Epidermal melanocyte (primary cell): ENCODE results near the gene KRT15.

Source experiments
- DNase-seq: peaks from one replicate; pipeline ENCODE4 v3.0.0; 2011; ENCODE audit warnings: low spot score; ENCODE audit not compliant: insufficient read length

KRT15 gene

GRCh38 chr17:41505809-41506767, 12.6 kb downstream of the KRT15 start:
- no peak for DNase-seq

DNA sequence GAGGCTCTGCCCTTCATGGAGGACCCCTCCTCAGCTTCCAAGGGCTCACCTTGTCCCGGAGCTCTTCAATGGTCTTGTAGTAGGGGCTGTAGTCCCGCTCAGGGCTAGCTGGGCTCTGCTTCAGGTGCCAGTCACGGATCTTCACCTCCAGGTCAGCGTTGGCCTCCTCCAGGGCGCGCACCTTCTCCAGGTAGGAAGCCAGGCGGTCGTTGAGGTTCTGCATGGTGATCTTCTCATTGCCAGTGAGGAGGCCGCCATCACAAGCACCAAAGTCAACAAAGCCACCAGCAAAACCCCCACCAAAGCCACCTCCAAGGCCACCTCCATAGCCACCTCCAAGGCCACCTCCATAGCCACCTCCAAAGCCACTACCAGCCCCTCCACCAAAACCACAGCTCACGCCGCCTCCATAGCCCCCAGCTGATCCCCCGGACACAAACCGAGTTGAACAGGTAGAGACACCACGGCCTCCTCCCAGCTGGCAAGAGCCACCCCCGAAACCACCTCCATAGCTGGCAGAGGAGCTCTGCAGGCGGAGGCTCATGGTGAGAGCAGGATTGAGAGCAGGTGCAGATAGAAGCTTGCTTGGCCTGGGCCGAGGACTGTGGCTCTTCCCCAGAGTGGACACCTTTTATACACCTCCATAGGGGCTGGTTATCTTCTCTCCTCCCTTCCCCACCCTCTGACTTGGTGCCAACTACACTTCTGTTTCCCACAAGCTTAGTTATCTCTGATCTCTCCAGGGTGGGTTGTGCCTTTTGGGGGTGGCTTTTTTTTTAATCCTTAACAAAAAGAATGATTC, 13.5 kb downstream of the KRT15 start, which contains the start of gene KRT13:
Gene KRT13 (minus strand): TSS at position 606 of the 802 bp plus-strand sequence. CDS start 62 bp downstream, at position 544.
- DNase-seq, result no peak

GRCh38 chr17:41504246-41504977, 14.3 kb downstream of the KRT15 start:
- no peak for DNase-seq

DNA sequence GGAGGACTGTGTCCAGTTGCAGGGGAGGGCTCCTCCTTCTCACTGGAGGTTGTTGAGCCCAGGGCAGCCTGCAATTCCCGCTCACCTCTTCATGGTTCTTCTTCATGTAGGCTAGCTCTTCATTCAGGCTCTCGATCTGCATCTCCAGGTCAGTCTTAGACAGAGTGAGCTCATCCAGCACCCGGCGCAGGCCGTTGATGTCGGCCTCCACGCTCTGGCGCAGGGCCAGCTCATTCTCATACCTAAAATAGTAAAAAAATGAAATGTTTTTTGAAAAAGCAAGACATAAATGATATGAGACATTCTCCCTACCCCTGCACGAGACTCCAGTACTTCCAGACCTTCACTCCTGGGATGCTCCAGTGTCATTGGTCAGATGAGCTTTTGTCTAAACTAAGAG, 15.5 kb downstream of the KRT15 start:
- no peak for DNase-seq

DNA sequence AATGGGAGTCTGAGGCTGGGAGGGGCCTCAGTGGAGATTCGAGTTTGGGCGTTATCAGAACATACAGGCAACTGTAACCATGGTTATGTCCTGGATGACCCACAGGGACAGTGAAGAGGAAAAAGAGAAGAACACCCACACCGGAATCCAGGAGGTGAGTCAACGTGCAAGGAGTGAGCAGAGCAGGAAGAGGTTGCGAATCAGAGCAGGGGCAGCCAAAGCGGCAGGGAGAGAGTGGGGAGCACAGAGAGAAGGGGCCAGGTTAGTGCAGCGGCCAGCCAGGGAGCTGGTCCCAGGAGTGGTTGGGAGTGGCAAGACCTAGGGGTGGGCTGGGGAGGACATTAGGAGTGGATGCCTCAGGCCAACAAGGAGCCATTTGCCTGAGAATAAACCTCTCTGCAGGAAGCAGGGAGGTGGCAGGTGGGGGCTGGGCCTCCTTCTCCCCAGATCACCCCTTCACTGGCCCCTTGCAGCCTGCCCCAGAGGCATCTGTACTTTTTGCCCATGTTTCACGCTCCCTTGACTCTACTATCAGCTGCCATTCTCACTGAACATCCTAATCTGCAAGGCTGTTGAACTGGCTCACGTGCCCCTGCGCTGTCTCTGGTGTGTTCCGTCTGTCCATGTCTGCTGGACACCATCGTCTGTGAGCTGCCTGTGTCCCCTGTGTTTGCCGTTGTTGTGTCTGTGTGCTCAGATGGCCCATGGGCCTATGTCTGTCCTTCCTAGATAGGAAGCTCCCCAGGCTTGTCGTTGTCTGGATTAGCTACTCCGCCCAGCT, 18.4 kb downstream of the KRT15 start:
- no peak for DNase-seq

DNA sequence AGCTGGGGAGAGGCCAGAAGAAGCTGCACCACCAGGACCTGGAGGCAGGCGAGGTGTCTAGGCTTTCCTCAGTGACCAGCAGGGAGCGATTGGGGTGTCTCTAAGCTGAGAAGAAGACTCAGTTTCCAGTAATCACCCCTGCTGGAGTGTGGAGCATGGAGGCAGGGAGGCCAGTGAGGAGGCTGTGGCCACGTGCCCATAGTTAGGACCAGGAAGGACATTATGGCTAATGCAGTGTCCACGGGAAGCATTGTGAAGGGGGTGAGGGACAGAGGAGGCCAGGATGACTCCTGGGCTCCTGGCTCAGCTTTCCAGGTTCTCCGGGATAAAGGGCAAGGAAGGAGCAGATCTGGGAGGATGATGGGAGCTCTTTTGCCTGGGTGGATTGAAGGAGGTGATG, 19.0 kb downstream of the KRT15 start:
- no peak for DNase-seq

- no peak for DNase-seq
Measured at GRCh38 chr17:41498276-41498675, 20.4 kb downstream of the KRT15 start.

GRCh38 chr17:41496803-41497484, 21.7 kb downstream of the KRT15 start:
- no peak for DNase-seq

DNA sequence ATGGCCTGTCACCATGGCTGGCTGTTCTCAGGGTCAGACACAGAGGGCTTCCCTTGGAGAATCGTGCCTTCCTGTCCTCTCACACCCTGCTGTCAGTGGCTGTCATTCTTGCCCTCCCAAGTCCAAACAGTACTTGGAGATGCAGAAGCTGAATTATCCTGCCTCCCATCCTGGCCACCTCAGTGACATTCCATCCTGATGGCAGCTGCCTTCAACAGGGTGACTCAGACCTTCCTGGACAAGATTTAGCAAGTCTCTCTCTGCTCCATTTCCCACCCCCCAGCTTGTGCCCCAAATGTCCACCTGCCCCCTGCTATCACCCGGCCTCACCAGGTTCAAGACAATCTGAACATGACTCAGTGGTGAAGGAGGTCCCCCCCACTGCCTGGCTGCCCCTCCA, 24.2 kb downstream of the KRT15 start:
- no peak for DNase-seq

DNA sequence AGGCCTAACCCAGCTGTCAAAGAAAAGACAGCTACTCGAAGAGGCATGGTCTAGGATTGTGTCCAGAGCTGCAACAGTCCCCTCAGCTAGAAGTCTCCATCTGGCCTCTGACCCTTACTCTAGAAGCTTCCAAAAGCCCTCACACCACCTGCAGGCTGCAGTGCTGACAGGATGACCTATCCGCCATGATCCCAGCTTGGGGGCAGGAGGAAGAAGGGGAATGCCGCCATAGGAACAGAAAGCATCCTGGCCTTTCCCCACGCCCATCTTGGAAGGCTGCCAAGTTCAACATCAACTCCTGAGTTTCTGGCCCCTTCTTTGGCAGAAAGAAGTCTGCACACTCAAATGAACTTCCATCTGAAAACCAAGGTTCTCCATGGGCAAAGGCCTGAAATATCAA, 25.9 kb downstream of the KRT15 start:
- DNase-seq, result no peak

GRCh38 chr17:41492351-41492750, 26.3 kb downstream of the KRT15 start:
- DNase-seq, result no peak

- no peak for DNase-seq
Measured at GRCh38 chr17:41491476-41491875, 27.2 kb downstream of the KRT15 start.

GRCh38 chr17:41490000-41490990, 28.4 kb downstream of the KRT15 start:
- DNase-seq, result no peak

- no peak for DNase-seq
Measured at GRCh38 chr17:41489531-41489930, 29.2 kb downstream of the KRT15 start, which contains the start of gene KRT36. Gene KRT36 (minus strand): TSS chr17:41489910. CDS start chr17:41489864, 46 bp downstream.

GRCh38 chr17:41486809-41487530, 31.7 kb downstream of the KRT15 start:
- DNase-seq, result no peak

- DNase-seq, result no peak
Measured at GRCh38 chr17:41486316-41486715, 32.4 kb downstream of the KRT15 start.

GRCh38 chr17:41484920-41485904, 33.5 kb downstream of the KRT15 start:
- no peak for DNase-seq
